HEK293T (cell line): ENCODE measurements around the gene PAWR.

Experiments
- BHLHE40 ChIP-seq: fragments of 450-650 bp; IDR thresholded peaks from 2 replicates; pipeline ENCODE4 v1.6.1; 2016; ENCODE audit warnings: mild to moderate bottlenecking, moderate library complexity, borderline replicate concordance
- ELF4 ChIP-seq: fragments of 450-650 bp; IDR thresholded peaks from 2 replicates; pipeline ENCODE4 v1.6.1; 2017; ENCODE audit warnings: antibody characterized with exemption
- FOXA1 ChIP-seq: fragments of 450-650 bp; IDR thresholded peaks from 2 replicates; pipeline ENCODE4 v1.6.1; 2016; ENCODE audit warnings: mild to moderate bottlenecking
- FOXK2 ChIP-seq: fragments of 450-650 bp; IDR thresholded peaks from 2 replicates; pipeline ENCODE4 v1.6.1; 2016; ENCODE audit warnings: mild to moderate bottlenecking
- FOXM1 ChIP-seq: fragments of 450-650 bp; IDR thresholded peaks from 2 replicates; pipeline ENCODE4 v1.6.1; 2017; ENCODE audit warnings: mild to moderate bottlenecking, borderline replicate concordance
- HDGF ChIP-seq: fragments of 450-650 bp; IDR thresholded peaks from 2 replicates; pipeline ENCODE4 v1.6.1; 2017; ENCODE audit warnings: antibody characterized with exemption, borderline replicate concordance
- L3MBTL2 ChIP-seq: fragments of 450-650 bp; conservative IDR thresholded peaks from 2 replicates; pipeline ENCODE4 v1.6.1; 2016; ENCODE audit warnings: mild to moderate bottlenecking
- NFRKB ChIP-seq: fragments of 450-650 bp; IDR thresholded peaks from 2 replicates; pipeline ENCODE4 v1.6.1; 2016; ENCODE audit warnings: mild to moderate bottlenecking, moderate library complexity
- PKNOX1 ChIP-seq: fragments of 450-650 bp; IDR thresholded peaks from 2 replicates; pipeline ENCODE4 v1.6.1; 2016
- SP1 ChIP-seq: fragments of 450-650 bp; IDR thresholded peaks from 2 replicates; pipeline ENCODE4 v1.6.1; 2017
- SUZ12 ChIP-seq: fragments of 450-650 bp; IDR thresholded peaks from 2 replicates; pipeline ENCODE4 v1.6.1; 2016; ENCODE audit warnings: mild to moderate bottlenecking
- TARDBP ChIP-seq: fragments of 450-650 bp; IDR thresholded peaks from 2 replicates; pipeline ENCODE4 v1.6.1; 2016
- ZNF384 ChIP-seq: fragments of 450-650 bp; IDR thresholded peaks from 2 replicates; pipeline ENCODE4 v1.6.1; 2016

- TF ChIP-seq NFRKB (no peak), ELF4 (no peak), TARDBP (no peak), L3MBTL2 (no peak), SP1 (no peak), FOXM1 (no peak), HDGF (no peak), PKNOX1 (no peak), FOXK2 (no peak), FOXA1 (no peak), ZNF384 (no peak), SUZ12 (no peak), BHLHE40 (no peak)
These were observed 93.9 kb downstream of the PAWR start for GRCh38 chr12:79596719-79597350.
